GM12864 (cell line): ENCODE results near the gene PITRM1.

Experiments
- DNase-seq: peaks from one replicate; pipeline ENCODE4 v3.0.0-alpha.2; 2011; ENCODE audit warnings: low read depth
- H3K4me3 ChIP-seq: 2 replicates; pipeline ENCODE4 v1.5.1; 2011; ENCODE audit warnings: mild to moderate bottlenecking, low read depth, low read length, control low read depth
- TF ChIP-seq, protein P1 (sequence below): IDR thresholded peaks from 2 replicates; pipeline ENCODE4 v1.5.1; 2011; ENCODE audit warnings: low read depth, mild to moderate bottlenecking, moderate library complexity, low read length, control low read depth, inconsistent platforms; ENCODE audit errors: missing control alignments

The PITRM1 gene

DNA sequence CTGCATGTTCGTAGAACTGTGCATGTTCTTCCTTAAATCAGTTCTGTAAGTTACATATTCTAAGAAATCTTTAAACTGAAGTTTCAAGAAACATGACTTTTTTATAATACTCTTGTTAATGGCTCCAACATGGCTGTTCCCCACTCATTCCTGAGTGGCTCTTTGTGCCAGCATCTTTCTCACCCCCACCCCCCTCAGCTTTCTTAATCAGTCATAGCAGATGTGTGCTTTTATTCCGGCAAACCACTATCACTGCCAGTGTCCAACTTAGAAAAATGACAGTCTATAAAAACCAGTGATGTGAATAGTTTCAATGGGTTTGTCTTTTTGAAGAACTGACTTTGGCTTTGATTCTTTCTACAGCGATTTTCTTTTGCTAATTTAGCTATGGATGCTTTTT, 37.6 kb downstream of the PITRM1 start:
- TF ChIP-seq, protein P1, sequence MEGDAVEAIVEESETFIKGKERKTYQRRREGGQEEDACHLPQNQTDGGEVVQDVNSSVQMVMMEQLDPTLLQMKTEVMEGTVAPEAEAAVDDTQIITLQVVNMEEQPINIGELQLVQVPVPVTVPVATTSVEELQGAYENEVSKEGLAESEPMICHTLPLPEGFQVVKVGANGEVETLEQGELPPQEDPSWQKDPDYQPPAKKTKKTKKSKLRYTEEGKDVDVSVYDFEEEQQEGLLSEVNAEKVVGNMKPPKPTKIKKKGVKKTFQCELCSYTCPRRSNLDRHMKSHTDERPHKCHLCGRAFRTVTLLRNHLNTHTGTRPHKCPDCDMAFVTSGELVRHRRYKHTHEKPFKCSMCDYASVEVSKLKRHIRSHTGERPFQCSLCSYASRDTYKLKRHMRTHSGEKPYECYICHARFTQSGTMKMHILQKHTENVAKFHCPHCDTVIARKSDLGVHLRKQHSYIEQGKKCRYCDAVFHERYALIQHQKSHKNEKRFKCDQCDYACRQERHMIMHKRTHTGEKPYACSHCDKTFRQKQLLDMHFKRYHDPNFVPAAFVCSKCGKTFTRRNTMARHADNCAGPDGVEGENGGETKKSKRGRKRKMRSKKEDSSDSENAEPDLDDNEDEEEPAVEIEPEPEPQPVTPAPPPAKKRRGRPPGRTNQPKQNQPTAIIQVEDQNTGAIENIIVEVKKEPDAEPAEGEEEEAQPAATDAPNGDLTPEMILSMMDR = no peak
- DNase-seq = no peak
- no peak overlapping the region for H3K4me3 ChIP-seq

DNA sequence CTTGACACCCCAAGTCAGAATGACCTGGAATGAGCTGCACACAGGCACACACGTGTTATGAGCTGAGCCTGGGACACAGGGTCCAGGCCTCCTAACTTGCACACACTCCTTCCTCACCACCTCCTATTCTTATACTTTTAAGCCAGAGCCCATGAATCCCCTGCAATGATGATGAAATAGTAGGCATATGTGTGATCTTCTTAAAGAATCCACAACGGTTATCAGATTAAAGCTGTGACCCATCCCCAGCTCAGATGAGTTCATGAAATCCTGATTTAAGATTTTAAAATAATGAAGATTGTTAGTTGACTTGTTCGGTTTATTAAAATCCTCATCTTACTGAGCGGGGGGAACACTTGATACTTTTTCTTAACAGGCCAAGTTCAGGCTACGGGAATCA, 38.6 kb downstream of the PITRM1 start:
- no peak for DNase-seq
- H3K4me3 ChIP-seq = no peak overlapping the region
- TF ChIP-seq, protein P1 = no peak

DNA sequence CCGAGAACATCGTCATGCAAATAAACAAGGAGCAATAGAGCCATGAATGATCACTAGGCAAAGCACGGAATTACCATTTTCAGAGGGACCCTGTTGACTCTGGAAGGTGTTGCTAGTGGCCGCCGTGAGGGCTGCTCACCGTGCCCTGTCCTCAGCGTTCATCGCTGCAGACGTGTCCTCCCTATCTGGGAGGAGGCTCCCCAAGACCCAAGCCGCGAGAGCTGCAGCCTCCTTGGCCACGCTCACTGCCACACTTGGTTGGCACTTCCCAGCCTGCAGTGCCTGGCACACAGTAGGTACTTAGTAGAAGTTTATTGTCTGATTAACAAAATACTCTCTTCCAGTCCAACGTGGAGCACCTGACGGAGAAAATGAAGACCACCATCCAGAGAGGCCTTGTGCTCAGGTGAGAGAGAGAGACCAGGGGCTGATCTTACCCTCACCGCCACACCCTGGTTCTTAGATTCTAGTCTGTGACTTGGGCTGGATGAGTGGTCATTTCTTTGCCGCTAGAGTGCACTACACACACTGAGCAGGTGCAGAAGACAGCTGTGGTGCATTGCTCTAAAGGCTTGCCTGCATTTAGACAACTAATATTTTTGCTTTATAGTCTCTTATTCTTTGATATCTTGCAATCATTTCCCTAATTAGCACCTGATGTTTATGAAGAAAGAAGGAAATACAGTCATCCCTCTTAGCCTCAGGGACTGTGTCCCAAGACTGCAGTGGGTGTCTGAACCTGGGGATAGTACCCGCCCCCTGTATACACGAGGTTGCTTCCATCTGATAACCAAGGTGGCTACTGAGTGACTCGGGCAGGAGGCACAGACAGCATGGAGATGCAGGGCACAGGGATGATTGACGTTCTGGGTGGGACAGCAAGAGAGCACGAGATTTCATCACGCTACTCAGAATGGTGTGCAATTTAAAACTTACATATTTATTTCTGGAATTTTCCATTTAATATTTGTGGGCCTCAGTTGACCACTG, 40.3 kb downstream of the PITRM1 start:
- TF ChIP-seq, protein P1 = no peak
- no peak overlapping the region for H3K4me3 ChIP-seq
- DNase-seq = no peak

DNA sequence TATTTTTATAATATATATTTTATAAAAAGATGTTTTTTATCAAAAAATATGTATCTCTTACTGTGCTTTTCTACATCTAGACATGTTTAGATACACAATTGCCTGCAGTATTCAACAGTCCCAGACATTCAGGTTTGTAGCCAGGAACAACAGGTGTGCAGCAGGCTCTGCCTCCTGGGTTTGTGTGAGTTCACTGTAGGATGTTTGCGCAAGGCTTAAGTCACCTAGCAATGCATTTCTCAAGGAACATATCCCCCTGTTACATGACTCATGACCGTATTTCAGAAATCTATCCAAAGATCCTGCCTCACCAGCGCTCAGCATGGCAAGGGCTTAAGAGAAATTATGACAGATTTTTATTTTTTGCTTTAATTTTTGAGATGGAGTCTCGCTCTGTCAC, 41.5 kb downstream of the PITRM1 start:
- no peak overlapping the region for H3K4me3 ChIP-seq
- no peak for DNase-seq
- TF ChIP-seq, protein P1 = no peak

DNA sequence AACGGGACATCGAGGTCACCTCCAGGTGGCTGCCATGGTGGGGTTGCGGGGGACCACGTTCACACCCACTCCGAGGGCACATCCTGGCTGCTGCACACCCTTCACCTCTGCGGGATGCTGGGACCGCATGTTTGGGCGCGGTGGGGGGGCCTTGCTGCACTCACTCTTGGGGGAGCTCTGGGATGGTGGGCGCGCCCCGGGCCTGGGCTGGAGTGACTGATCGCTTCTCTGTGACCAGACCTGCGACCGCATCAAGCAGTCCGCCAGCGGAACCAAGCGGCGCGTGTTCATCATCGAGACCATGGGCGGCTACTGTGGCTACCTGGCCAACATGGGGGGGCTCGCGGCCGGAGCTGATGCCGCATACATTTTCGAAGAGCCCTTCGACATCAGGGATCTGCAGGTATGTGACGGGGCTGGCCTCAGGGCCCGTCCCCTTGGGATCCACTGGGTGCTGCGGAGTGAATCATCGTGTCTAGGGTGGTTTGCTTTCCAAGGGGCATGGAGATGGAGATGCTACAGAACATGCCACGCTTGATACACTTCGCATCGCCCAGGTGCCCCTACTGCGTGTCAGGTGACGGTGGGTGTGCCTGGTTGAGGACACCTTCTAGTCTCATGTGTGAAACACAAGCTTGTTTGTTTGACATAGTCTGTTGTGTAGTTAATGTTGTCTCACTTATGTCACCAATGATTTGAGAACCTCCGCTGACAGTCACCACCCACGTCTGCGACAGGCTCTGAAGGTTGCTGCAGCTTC, 42.8 kb downstream of the PITRM1 start:
- TF ChIP-seq, protein P1 = no peak
- no peak overlapping the region for H3K4me3 ChIP-seq
- DNase-seq = no peak

DNA sequence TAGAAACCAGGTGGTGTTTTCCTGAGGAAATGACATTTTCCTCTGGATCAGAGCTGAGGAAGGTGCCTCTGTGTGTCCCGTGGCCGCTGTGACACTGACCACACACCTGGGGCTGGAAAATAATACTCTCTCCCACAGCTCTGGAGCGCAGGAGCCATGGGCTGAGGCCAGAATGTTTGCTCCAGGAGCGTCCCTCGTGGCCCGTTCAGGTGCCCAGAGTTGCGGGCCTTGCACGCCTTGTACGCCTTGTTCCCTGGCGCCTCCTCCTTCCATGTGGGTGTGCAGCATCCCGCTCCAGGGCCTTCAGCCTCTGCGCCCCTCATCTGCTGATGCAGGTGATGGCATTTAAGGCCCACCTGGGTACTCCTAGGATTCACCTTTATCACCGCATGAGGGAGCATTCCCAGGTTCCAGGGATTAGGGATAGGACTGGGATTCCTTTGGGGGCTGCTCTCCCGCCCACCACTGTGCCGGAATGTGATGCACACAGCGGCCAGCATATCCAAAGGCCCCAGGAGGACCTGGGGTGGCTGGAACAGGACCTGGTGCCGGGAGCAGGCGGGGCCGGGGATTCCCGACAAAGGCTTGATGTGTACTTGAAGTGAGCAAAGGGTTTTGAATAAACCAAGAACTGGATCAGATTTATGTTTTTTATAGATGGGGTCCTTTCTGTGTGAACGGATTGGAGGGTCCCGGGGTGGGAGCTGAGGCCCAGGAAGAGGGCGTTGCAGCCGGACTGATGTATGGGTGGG, 44.0 kb downstream of the PITRM1 start:
- TF ChIP-seq, protein P1 = no peak
- no peak for DNase-seq
- H3K4me3 ChIP-seq = no peak overlapping the region
